ENCODE results near the gene BCL6B.

The BCL6B gene

GRCh38 chr17:7026471-7027115 is 3.7 kb downstream of the BCL6B start:
- no peaks in the 10 kb centered on the region for H3K9me3 ChIP-seq (ENCODE audit: control insufficient read depth, insufficient read depth, low read length)
- H4K20me1 ChIP-seq (ENCODE audit: control insufficient read depth, insufficient read depth, low read depth, low read length): no peaks in the 10 kb centered on the region
- peaks cover 39% of the 10 kb centered on the region for H3K4me1 ChIP-seq (ENCODE audit: control insufficient read depth, low read length)
- no peaks in the 10 kb centered on the region for H3F3A ChIP-seq (ENCODE audit: control insufficient read depth, insufficient read depth)
- H3K36me3 ChIP-seq (ENCODE audit: control insufficient read depth, low read length): no peaks in the 10 kb centered on the region
- no peak overlapping the region for H3K4me3 ChIP-seq (ENCODE audit: low read length)
- TF ChIP-seq CTCF (IDR thresholded peaks at IDR 0.05; ENCODE audit: low read depth, low read length, poor library complexity, severe bottlenecking): no peak
- no peak for TF ChIP-seq EZH2phosphoT487 (IDR thresholded peaks at IDR 0.05; ENCODE audit: borderline replicate concordance, low read length)
- H3K79me2 ChIP-seq (ENCODE audit: control insufficient read depth, low read length): no peaks in the 10 kb centered on the region
- H3K9me2 ChIP-seq (replicated peaks; ENCODE audit: control insufficient read depth, low read length): no peaks in the 10 kb centered on the region
- no peak overlapping the region for H3K27ac ChIP-seq (ENCODE audit: low read depth, low read length)
- peaks cover 10% of the 10 kb centered on the region for H3K27me3 ChIP-seq (ENCODE audit: control insufficient read depth, low read length)
- no peak overlapping the region for H3K4me2 ChIP-seq (ENCODE audit: low read length)

GRCh38 chr17:7027335-7027734 is 4.5 kb downstream of the BCL6B start:
- Histone ChIP-seq H3K9me2 (replicated peaks; ENCODE audit: control insufficient read depth, low read length) (no peaks in the 10 kb centered on the region), H3K9me3 (ENCODE audit: control insufficient read depth, insufficient read depth, low read length) (no peaks in the 10 kb centered on the region), H3K36me3 (ENCODE audit: control insufficient read depth, low read length) (no peaks in the 10 kb centered on the region), H3K4me2 (ENCODE audit: low read length) (no peak overlapping the region), H3K27me3 (ENCODE audit: control insufficient read depth, low read length) (peaks cover 7% of the 10 kb centered on the region), H3F3A (ENCODE audit: control insufficient read depth, insufficient read depth) (no peaks in the 10 kb centered on the region), H3K27ac (ENCODE audit: low read depth, low read length) (no peak overlapping the region), H3K4me1 (ENCODE audit: control insufficient read depth, low read length) (peaks cover 32% of the 10 kb centered on the region), H4K20me1 (ENCODE audit: control insufficient read depth, insufficient read depth, low read depth, low read length) (no peaks in the 10 kb centered on the region), H3K4me3 (ENCODE audit: low read length) (no peak overlapping the region), H3K79me2 (ENCODE audit: control insufficient read depth, low read length) (no peaks in the 10 kb centered on the region)
- no peak for TF ChIP-seq EZH2phosphoT487 (IDR thresholded peaks at IDR 0.05; ENCODE audit: borderline replicate concordance, low read length)
- TF ChIP-seq CTCF (IDR thresholded peaks at IDR 0.05; ENCODE audit: low read depth, low read length, poor library complexity, severe bottlenecking): no peak

DNA sequence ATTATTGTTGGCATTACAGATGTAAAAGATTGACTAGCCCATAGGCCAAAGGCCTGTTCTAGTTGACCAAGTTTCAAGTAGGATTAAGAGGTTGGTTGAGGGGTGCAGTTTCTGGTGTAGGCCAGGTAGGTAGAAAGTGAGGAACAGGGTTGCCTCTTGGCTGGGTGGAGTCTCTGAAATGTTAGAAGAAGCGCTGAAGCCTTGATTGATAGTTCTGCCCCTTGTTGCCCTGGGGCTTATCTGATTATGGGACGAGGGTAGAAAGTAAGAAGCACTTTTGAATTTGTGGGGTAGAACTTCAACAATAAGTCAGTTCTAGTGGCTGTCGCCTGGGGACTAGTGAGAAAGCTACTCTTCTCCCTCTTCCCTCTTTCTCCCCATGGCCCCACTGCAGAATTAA is 6.2 kb downstream of the BCL6B start:
- TF ChIP-seq EZH2phosphoT487 (IDR thresholded peaks at IDR 0.05; ENCODE audit: borderline replicate concordance, low read length): no peak
- TF ChIP-seq CTCF (IDR thresholded peaks at IDR 0.05; ENCODE audit: low read depth, low read length, poor library complexity, severe bottlenecking): no peak
- Histone ChIP-seq H3K4me3 (ENCODE audit: low read length) (peak overlapping the region; percentile 60; the same call in 1 of the 2 replicates), H3K27me3 (ENCODE audit: control insufficient read depth, low read length) (no peaks in the 10 kb centered on the region), H3K4me2 (ENCODE audit: low read length) (peak overlapping the region; percentile 73; the same call in 1 of the 2 replicates), H3K4me1 (ENCODE audit: control insufficient read depth, low read length) (peaks cover 18% of the 10 kb centered on the region), H3K27ac (ENCODE audit: low read depth, low read length) (no peak overlapping the region), H3K79me2 (ENCODE audit: control insufficient read depth, low read length) (no peaks in the 10 kb centered on the region), H3K36me3 (ENCODE audit: control insufficient read depth, low read length) (no peaks in the 10 kb centered on the region), H3F3A (ENCODE audit: control insufficient read depth, insufficient read depth) (no peaks in the 10 kb centered on the region), H3K9me2 (replicated peaks; ENCODE audit: control insufficient read depth, low read length) (no peaks in the 10 kb centered on the region), H3K9me3 (ENCODE audit: control insufficient read depth, insufficient read depth, low read length) (no peaks in the 10 kb centered on the region), H4K20me1 (ENCODE audit: control insufficient read depth, insufficient read depth, low read depth, low read length) (no peaks in the 10 kb centered on the region)

Measured in DOHH2 (cell line).